Panc1 (cell line): Measurements from ENCODE around the gene SGCG.

ENCODE experiments used
- CTCF ChIP-seq: fragments of 450-650 bp; IDR thresholded peaks from 2 replicates; pipeline ENCODE4 v1.5.1; 2017; ENCODE audit warnings: mild to moderate bottlenecking
- POLR2AphosphoS5 ChIP-seq: IDR thresholded peaks from 2 replicates; pipeline ENCODE4 v1.6.1; 2012; ENCODE audit warnings: mild to moderate bottlenecking, low read depth, low read length, moderate library complexity
- SIN3A ChIP-seq: IDR thresholded peaks from 2 replicates; pipeline ENCODE4 v1.6.1; 2012; ENCODE audit warnings: low read depth, mild to moderate bottlenecking, low read length, moderate library complexity, borderline replicate concordance; ENCODE audit not compliant: insufficient read depth
- TCF7L2 ChIP-seq: IDR thresholded peaks from 2 replicates; pipeline ENCODE4 v1.6.1; 2011; ENCODE audit warnings: mild to moderate bottlenecking, low read depth, low read length, inconsistent platforms
- TF ChIP-seq, protein P1 (sequence below), 2 experiments: IDR thresholded peaks; 2 replicates each; pipeline ENCODE4 v1.6.1; 2011 to 2012; ENCODE audit warnings: low read depth in 2 of 2, control low read depth in 1 of 2, low read length in 1 of 2, mild to moderate bottlenecking in 1 of 2, moderate library complexity in 1 of 2; ENCODE audit not compliant: insufficient read depth in 1 of 2

GRCh38 chr13:23279321-23279720 lies 98.5 kb downstream of the SGCG start:
- no peak for TF ChIP-seq CTCF
- TF ChIP-seq POLR2AphosphoS5: no peak
- TF ChIP-seq SIN3A: no peak
- TF ChIP-seq, protein P1, sequence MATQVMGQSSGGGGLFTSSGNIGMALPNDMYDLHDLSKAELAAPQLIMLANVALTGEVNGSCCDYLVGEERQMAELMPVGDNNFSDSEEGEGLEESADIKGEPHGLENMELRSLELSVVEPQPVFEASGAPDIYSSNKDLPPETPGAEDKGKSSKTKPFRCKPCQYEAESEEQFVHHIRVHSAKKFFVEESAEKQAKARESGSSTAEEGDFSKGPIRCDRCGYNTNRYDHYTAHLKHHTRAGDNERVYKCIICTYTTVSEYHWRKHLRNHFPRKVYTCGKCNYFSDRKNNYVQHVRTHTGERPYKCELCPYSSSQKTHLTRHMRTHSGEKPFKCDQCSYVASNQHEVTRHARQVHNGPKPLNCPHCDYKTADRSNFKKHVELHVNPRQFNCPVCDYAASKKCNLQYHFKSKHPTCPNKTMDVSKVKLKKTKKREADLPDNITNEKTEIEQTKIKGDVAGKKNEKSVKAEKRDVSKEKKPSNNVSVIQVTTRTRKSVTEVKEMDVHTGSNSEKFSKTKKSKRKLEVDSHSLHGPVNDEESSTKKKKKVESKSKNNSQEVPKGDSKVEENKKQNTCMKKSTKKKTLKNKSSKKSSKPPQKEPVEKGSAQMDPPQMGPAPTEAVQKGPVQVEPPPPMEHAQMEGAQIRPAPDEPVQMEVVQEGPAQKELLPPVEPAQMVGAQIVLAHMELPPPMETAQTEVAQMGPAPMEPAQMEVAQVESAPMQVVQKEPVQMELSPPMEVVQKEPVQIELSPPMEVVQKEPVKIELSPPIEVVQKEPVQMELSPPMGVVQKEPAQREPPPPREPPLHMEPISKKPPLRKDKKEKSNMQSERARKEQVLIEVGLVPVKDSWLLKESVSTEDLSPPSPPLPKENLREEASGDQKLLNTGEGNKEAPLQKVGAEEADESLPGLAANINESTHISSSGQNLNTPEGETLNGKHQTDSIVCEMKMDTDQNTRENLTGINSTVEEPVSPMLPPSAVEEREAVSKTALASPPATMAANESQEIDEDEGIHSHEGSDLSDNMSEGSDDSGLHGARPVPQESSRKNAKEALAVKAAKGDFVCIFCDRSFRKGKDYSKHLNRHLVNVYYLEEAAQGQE (IDR thresholded peaks at IDR 0.05; ENCODE audit: insufficient read depth in 1 of 2, low read depth in 2 of 2, low read length in 1 of 2): no peak
- TF ChIP-seq TCF7L2: no peak
